Endothelial cell of umbilical vein (primary cell): ENCODE measurements around the gene BEND5. TPM values are rescaled to one million over a fixed set of nuclear protein-coding genes. Genes with fewer than 3 reads are reported as not detected.

Source experiments
- BruUV-seq: library from RNA; stranded (reverse); fragments of 400-500 nt; replicated peaks from 2 replicates; lab custom pipeline; 2021; lab: Mats Ljungman, UMichigan
- CTCF ChIA-PET: fragments of 300-600, 350-600 bp; sonication (Branson Sonifier 250); formaldehyde crosslinking; loops from one replicate; lab custom pipeline; 2021; ENCODE audit warnings: antibody characterized with exemption, inconsistent platforms; lab: Charles Lee
- POLR2A ChIA-PET: fragments of 300-600, 350-600 bp; sonication (Branson Sonifier 250); formaldehyde crosslinking; loops from one replicate; lab custom pipeline; 2021; ENCODE audit warnings: antibody characterized with exemption, inconsistent platforms; lab: Charles Lee
- DNase-seq: peaks from one replicate; pipeline ENCODE4 v3.0.0-alpha.2; 2011; ENCODE audit warnings: low read depth, low spot score
- FAIRE-seq: peaks from 2 replicates; lab custom pipeline; 2011; peaks lifted over from hg19 to GRCh38; lab: Jason Lieb, UNC
- H2AFZ ChIP-seq: 2 replicates; pipeline ENCODE4 v1.6.0; 2012; ENCODE audit warnings: low read depth, low read length, control low read depth, inconsistent platforms
- H3K27ac ChIP-seq: 2 replicates; pipeline ENCODE4 v1.5.1; 2011; ENCODE audit warnings: low read depth, mild to moderate bottlenecking, control low read depth, low read length, moderate library complexity; ENCODE audit not compliant: insufficient read depth
- H3K27me3 ChIP-seq, 2 experiments: 2 replicates each; pipeline versions ENCODE4 v1.6.0 to v1.6.1; 2011; ENCODE audit warnings: low read length in 2 of 2, mixed read lengths in 1 of 2; ENCODE audit not compliant: control insufficient read depth in 2 of 2, insufficient read depth in 2 of 2
- H3K36me3 ChIP-seq, 2 experiments: 2 replicates in 1 of 2; 3 replicates in 1 of 2; pipeline ENCODE4 v1.5.1; 2011; ENCODE audit warnings: low read length in 2 of 2, mild to moderate bottlenecking in 1 of 2, moderate library complexity in 1 of 2; ENCODE audit not compliant: control insufficient read depth in 2 of 2, insufficient read depth in 2 of 2; ENCODE audit errors: extremely low read depth in 1 of 2
- H3K4me1 ChIP-seq: 3 replicates; pipeline ENCODE4 v1.5.1; 2011; ENCODE audit warnings: mild to moderate bottlenecking, low read length; ENCODE audit not compliant: control insufficient read depth, insufficient read depth; ENCODE audit errors: extremely low read depth
- H3K4me2 ChIP-seq: 2 replicates; pipeline ENCODE4 v1.6.1; 2011; ENCODE audit warnings: low read length, control low read depth, mixed read lengths; ENCODE audit not compliant: insufficient read depth
- H3K4me3 ChIP-seq, 3 experiments: fragments of 200-600 bp in 1 of 3; sonication (generic), shearing (Covaris generic) in 1 of 3; replicated peaks in 1 of 3; 2 replicates each; pipeline ENCODE4 v1.5.1; 2011 to 2016; ENCODE audit warnings: control low read depth in 3 of 3, low read length in 3 of 3, mild to moderate bottlenecking in 2 of 3, inconsistent platforms in 1 of 3, low read depth in 1 of 3, moderate library complexity in 1 of 3; ENCODE audit not compliant: insufficient read depth in 1 of 3
- H3K79me2 ChIP-seq: 2 replicates; pipeline ENCODE4 v1.6.0; 2012; ENCODE audit warnings: low read length, inconsistent platforms; ENCODE audit not compliant: control insufficient read depth, insufficient read depth
- H3K9ac ChIP-seq: replicated peaks from 2 replicates; pipeline ENCODE3; 2011; ENCODE audit warnings: low read length, control low read depth; ENCODE audit not compliant: insufficient read depth; ENCODE audit errors: extremely low read depth
- H3K9me1 ChIP-seq: replicated peaks from 3 replicates; pipeline ENCODE4 v1.6.0; 2011; ENCODE audit warnings: mild to moderate bottlenecking, low read length; ENCODE audit not compliant: control insufficient read depth, insufficient read depth; ENCODE audit errors: extremely low read depth
- H3K9me3 ChIP-seq: replicated peaks from 2 replicates; pipeline ENCODE4 v1.5.1; 2012; ENCODE audit warnings: low read length, inconsistent platforms; ENCODE audit not compliant: control insufficient read depth, insufficient read depth
- H4K20me1 ChIP-seq: replicated peaks from 2 replicates; pipeline ENCODE3; 2011; ENCODE audit warnings: mild to moderate bottlenecking, low read length; ENCODE audit not compliant: control insufficient read depth, insufficient read depth; ENCODE audit errors: extremely low read depth
- CTCF ChIP-seq, 2 donors: IDR thresholded peaks; 1 replicate in 1 of 2; 2 replicates in 1 of 2; pipeline ENCODE4 v1.5.1; 2011; ENCODE audit warnings: low read length in 2 of 2, mild to moderate bottlenecking in 2 of 2, moderate library complexity in 2 of 2, control low read depth in 1 of 2, inconsistent platforms in 1 of 2, low read depth in 1 of 2; ENCODE audit not compliant: insufficient read depth in 1 of 2; ENCODE audit errors: extremely low read depth in 1 of 2
- EZH2 ChIP-seq: IDR thresholded peaks from 2 replicates; pipeline ENCODE4 v1.6.1; 2012; ENCODE audit warnings: borderline replicate concordance, low read depth, mild to moderate bottlenecking, moderate library complexity, low read length, inconsistent platforms; ENCODE audit not compliant: severe bottlenecking
- FOS ChIP-seq: IDR thresholded peaks from 2 replicates; pipeline ENCODE4 v1.6.1; 2011; ENCODE audit warnings: mild to moderate bottlenecking, low read length, moderate library complexity, borderline replicate concordance; ENCODE audit not compliant: insufficient read depth
- GATA2 ChIP-seq: IDR thresholded peaks from 2 replicates; pipeline ENCODE4 v1.7.0; 2011; ENCODE audit warnings: low read depth, mild to moderate bottlenecking, moderate library complexity, mixed read lengths, low read length; ENCODE audit not compliant: insufficient read length, insufficient read depth
- JUN ChIP-seq: IDR thresholded peaks from 2 replicates; pipeline ENCODE4 v1.6.1; 2011; ENCODE audit warnings: borderline replicate concordance, low read depth; ENCODE audit not compliant: insufficient read length, insufficient read depth
- MAX ChIP-seq: IDR thresholded peaks from 2 replicates; pipeline ENCODE4 v1.6.1; 2011; ENCODE audit not compliant: insufficient read depth, insufficient read length
- MYC ChIP-seq: IDR thresholded peaks from one replicate; pipeline ENCODE4 v1.6.1; 2011; ENCODE audit warnings: mild to moderate bottlenecking, low read depth, low read length
- POLR2A ChIP-seq: IDR thresholded peaks from 2 replicates; pipeline ENCODE4 v1.6.1; 2012; ENCODE audit warnings: low read depth, mild to moderate bottlenecking, control low read depth, low read length
- POLR2AphosphoS5 ChIP-seq: IDR thresholded peaks from 2 replicates; pipeline ENCODE4 v1.6.1; 2012; ENCODE audit warnings: low read depth, mild to moderate bottlenecking, control low read depth, low read length, moderate library complexity; ENCODE audit not compliant: insufficient read depth
- dilution Hi-C: fragments of 300-500 bp; cut with MboI; formaldehyde crosslinking; loops from one replicate; pipeline ENCODE4 v1.15.0; 2019; ENCODE audit warnings: low sequenced_read_pairs; ENCODE audit not compliant: extremely low pct_ligation_motif_present
- intact Hi-C: fragments of 100-400 bp; cut with micrococcal nuclease; formaldehyde crosslinking; loops from one replicate; pipeline ENCODE4 v1.10.0; 2022
- polyA plus RNA-seq, 4 experiments: library from polyadenylated mRNA; depleted of rRNA in 3 of 4; stranded (reverse) in 3 of 4; unstranded in 1 of 4; fragments of >200 nt; gene quantifications; 2 replicates each; pipeline versions ENCODE4 v1.2.1 to v1.2.3, GENCODE V29; 2011 to 2012; ENCODE audit warnings: missing spikeins in 1 of 4
- total RNA-seq: library from RNA; stranded (reverse); gene quantifications from 2 replicates; pipeline ENCODE4 v1.2.3, GENCODE V29; 2021

Gene BEND5
- total and polyA plus RNA-seq, 2 donors (not counting 3 experiments of a cell fraction or from before 2014, with no cell fraction given): not detected

GRCh38 chr1:48680411-48681035, 96.2 kb downstream of the BEND5 start:
- ChIA-PET POLR2A (no interaction called here), CTCF (interaction anchor here (1.0 kb wide), 1 partner anchor 1653 kb away, joined by 3 read pairs; no protein-coding TSS in a partner anchor)
- no TSS peak for BruUV-seq
- TF ChIP-seq CTCF (IDR thresholded peaks at IDR 0.05; ENCODE audit: extremely low read depth in 1 of 2, insufficient read depth in 1 of 2, low read depth in 1 of 2, low read length in 2 of 2) (no peak), FOS (no peak), POLR2A (no peak), GATA2 (no peak), EZH2 (no peak)
- dilution Hi-C loops (no loop called here), intact Hi-C loops (no loop called here)
- Histone ChIP-seq H3K27ac (no peak overlapping the region), H3K9ac (no peak overlapping the region), H3K9me1 (no peaks in the 10 kb centered on the region), H3K27me3 (no peaks in the 10 kb centered on the region), H4K20me1 (no peaks in the 10 kb centered on the region), H3K4me1 (no peaks in the 10 kb centered on the region), H3K4me3 (no peak overlapping the region), H2AFZ (no peak overlapping the region), H3K79me2 (no peaks in the 10 kb centered on the region), H3K4me2 (no peak overlapping the region), H3K9me3 (no peaks in the 10 kb centered on the region), H3K36me3 (no peaks in the 10 kb centered on the region)
- FAIRE-seq (no peak), DNase-seq (no peak)

- Histone ChIP-seq H3K9me1 (no peaks in the 10 kb centered on the region), H3K9me3 (no peaks in the 10 kb centered on the region), H3K79me2 (no peaks in the 10 kb centered on the region), H4K20me1 (no peaks in the 10 kb centered on the region), H3K4me3 (no peak overlapping the region), H3K4me2 (no peak overlapping the region), H3K27me3 (no peaks in the 10 kb centered on the region), H3K27ac (no peak overlapping the region), H3K4me1 (no peaks in the 10 kb centered on the region), H3K9ac (no peak overlapping the region), H2AFZ (no peak overlapping the region), H3K36me3 (no peaks in the 10 kb centered on the region)
- POLR2A ChIA-PET: no interaction called here
- no peak for TF ChIP-seq GATA2
- no peak for TF ChIP-seq MAX
- TF ChIP-seq MYC: no peak
- no peak for TF ChIP-seq POLR2A
- no peak for TF ChIP-seq FOS
- no peak for TF ChIP-seq JUN
- TF ChIP-seq CTCF (IDR thresholded peaks at IDR 0.05; ENCODE audit: extremely low read depth in 1 of 2, insufficient read depth in 1 of 2, low read depth in 1 of 2, low read length in 2 of 2): no peak
- no peak for TF ChIP-seq POLR2AphosphoS5
- TF ChIP-seq EZH2: no peak
- dilution Hi-C loops (no loop called here), intact Hi-C loops (no loop called here)
- CTCF ChIA-PET: interaction anchor here (0.9 to 1.0 kb wide), 2 partner anchors 1653 to 1669 kb away, joined by 3 read pairs; no protein-coding TSS in a partner anchor
- no peak for FAIRE-seq
- no TSS peak for BruUV-seq
- no peak for DNase-seq
Measured at GRCh38 chr1:48679859-48680258, 96.8 kb downstream of the BEND5 start.
